Nephron (organoid): ENCODE data around the gene FTCD.

Experiments
- H3K27ac Mint-ChIP-seq, 3 experiments: 2 replicates each; pipeline ENCODE4 v1.8.0; 2020; ENCODE audit warnings: mixed read lengths in 3 of 3, mild to moderate bottlenecking in 2 of 3, moderate library complexity in 1 of 3
- H3K27me3 Mint-ChIP-seq: 2 replicates; pipeline ENCODE4 v1.8.0; 2021; ENCODE audit warnings: low read depth, mild to moderate bottlenecking, moderate library complexity, mixed read lengths
- H3K36me3 Mint-ChIP-seq: 2 replicates; pipeline ENCODE4 v1.8.0; 2020; ENCODE audit warnings: low read depth, mixed read lengths
- H3K4me1 Mint-ChIP-seq: 2 replicates; pipeline ENCODE4 v1.8.0; 2020; ENCODE audit warnings: mixed read lengths
- H3K4me3 Mint-ChIP-seq, 3 experiments: 2 replicates each; pipeline ENCODE4 v1.8.0; 2020; ENCODE audit warnings: mild to moderate bottlenecking in 3 of 3, mixed read lengths in 3 of 3, moderate library complexity in 2 of 3
- H3K9me3 Mint-ChIP-seq: 2 replicates; pipeline ENCODE4 v1.8.0; 2020; ENCODE audit warnings: mixed read lengths
- CTCF ChIP-seq, 3 experiments: fragments of 200-600 bp; sonication (generic); IDR thresholded peaks; one replicate each; pipeline ENCODE4 v1.5.0; 2021; ENCODE audit warnings: antibody characterized with exemption in 3 of 3; ENCODE audit not compliant: unreplicated experiment in 3 of 3

FTCD gene

GRCh38 chr21:46199436-46200373 is 44.3 kb upstream of the FTCD start:
- TF ChIP-seq CTCF (IDR thresholded peaks at IDR 0.05; ENCODE audit: unreplicated experiment in 3 of 3) = no peak
- Mint-ChIP-seq H3K9me3 (no peaks in the 10 kb centered on the region), H3K36me3 (peaks cover 76% of the 10 kb centered on the region), H3K27me3 (no peaks in the 10 kb centered on the region), H3K4me1 (no peaks in the 10 kb centered on the region), H3K27ac (no peak overlapping the region), H3K4me3 (no peak overlapping the region)

GRCh38 chr21:46196733-46197132 is 41.4 kb upstream of the FTCD start:
- Mint-ChIP-seq H3K27me3 (no peaks in the 10 kb centered on the region), H3K27ac (no peak overlapping the region), H3K4me1 (no peaks in the 10 kb centered on the region), H3K4me3 (no peak overlapping the region), H3K36me3 (peaks cover 71% of the 10 kb centered on the region), H3K9me3 (no peaks in the 10 kb centered on the region)
- no peak for TF ChIP-seq CTCF (IDR thresholded peaks at IDR 0.05; ENCODE audit: unreplicated experiment in 3 of 3)

GRCh38 chr21:46195595-46196195 is 40.3 kb upstream of the FTCD start:
- Mint-ChIP-seq H3K4me1 (no peaks in the 10 kb centered on the region), H3K36me3 (peaks cover 76% of the 10 kb centered on the region), H3K9me3 (no peaks in the 10 kb centered on the region), H3K27me3 (no peaks in the 10 kb centered on the region), H3K27ac (no peak overlapping the region), H3K4me3 (no peak overlapping the region)
- TF ChIP-seq CTCF (IDR thresholded peaks at IDR 0.05; ENCODE audit: unreplicated experiment in 3 of 3) = no peak

- Mint-ChIP-seq H3K9me3 (no peaks in the 10 kb centered on the region), H3K4me3 (no peak overlapping the region), H3K27ac (no peak overlapping the region), H3K27me3 (no peaks in the 10 kb centered on the region), H3K4me1 (no peaks in the 10 kb centered on the region), H3K36me3 (peaks cover 67% of the 10 kb centered on the region)
- TF ChIP-seq CTCF (IDR thresholded peaks at IDR 0.05; ENCODE audit: unreplicated experiment in 3 of 3) = no peak
Measured at GRCh38 chr21:46194374-46195334, 39.3 kb upstream of the FTCD start.

GRCh38 chr21:46193829-46194373 is 38.5 kb upstream of the FTCD start:
- peaks cover 6% of the 10 kb centered on the region for H3K4me1 Mint-ChIP-seq
- H3K27me3 Mint-ChIP-seq = no peaks in the 10 kb centered on the region
- H3K36me3 Mint-ChIP-seq = peaks cover 59% of the 10 kb centered on the region
- TF ChIP-seq CTCF (IDR thresholded peaks at IDR 0.05; ENCODE audit: unreplicated experiment in 3 of 3) = no peak
- H3K4me3 Mint-ChIP-seq = no peak overlapping the region
- H3K9me3 Mint-ChIP-seq = no peaks in the 10 kb centered on the region
- no peak overlapping the region for H3K27ac Mint-ChIP-seq
